Neural crest cell (in vitro differentiated cells): ENCODE data around the gene PLXNA3. TPM values are rescaled to one million over a fixed set of nuclear protein-coding genes. Genes with fewer than 3 reads are reported as not detected.

Experiments
- DNase-seq: peaks from one replicate; pipeline ENCODE4 v3.0.0; 2021; ENCODE audit warnings: low read depth, mixed read lengths, low spot score
- H3K27ac Mint-ChIP-seq: one replicate; pipeline ENCODE4 v1.8.0; 2021; ENCODE audit warnings: mild to moderate bottlenecking, mixed read lengths; ENCODE audit not compliant: unreplicated experiment
- H3K27me3 Mint-ChIP-seq: 2 replicates; pipeline ENCODE4 v1.8.0; 2021; ENCODE audit warnings: low read depth, mild to moderate bottlenecking, mixed read lengths
- H3K36me3 Mint-ChIP-seq: 2 replicates; pipeline ENCODE4 v1.8.0; 2021; ENCODE audit warnings: low read depth, mild to moderate bottlenecking, mixed read lengths
- H3K4me1 Mint-ChIP-seq: 2 replicates; pipeline ENCODE4 v1.8.0; 2021; ENCODE audit warnings: mixed read lengths
- H3K4me3 Mint-ChIP-seq: one replicate; pipeline ENCODE4 v1.8.0; 2021; ENCODE audit warnings: mild to moderate bottlenecking, mixed read lengths
- H3K9me3 Mint-ChIP-seq: 2 replicates; pipeline ENCODE4 v1.8.0; 2021; ENCODE audit warnings: mixed read lengths
- total RNA-seq: library from RNA; stranded (reverse); gene quantifications from 2 replicates; pipeline ENCODE4 v1.2.1, GENCODE V29; 2021
- TF ChIP-seq, protein P1 (sequence below): fragments of 200-600 bp; sonication (generic); conservative IDR thresholded peaks from 2 replicates; pipeline ENCODE4 v1.5.0; 2021; ENCODE audit warnings: antibody characterized with exemption, mild to moderate bottlenecking

Gene PLXNA3
- total RNA-seq, 1 donor from 2014 or later, result 75.1 TPM

- TF ChIP-seq, protein P1, sequence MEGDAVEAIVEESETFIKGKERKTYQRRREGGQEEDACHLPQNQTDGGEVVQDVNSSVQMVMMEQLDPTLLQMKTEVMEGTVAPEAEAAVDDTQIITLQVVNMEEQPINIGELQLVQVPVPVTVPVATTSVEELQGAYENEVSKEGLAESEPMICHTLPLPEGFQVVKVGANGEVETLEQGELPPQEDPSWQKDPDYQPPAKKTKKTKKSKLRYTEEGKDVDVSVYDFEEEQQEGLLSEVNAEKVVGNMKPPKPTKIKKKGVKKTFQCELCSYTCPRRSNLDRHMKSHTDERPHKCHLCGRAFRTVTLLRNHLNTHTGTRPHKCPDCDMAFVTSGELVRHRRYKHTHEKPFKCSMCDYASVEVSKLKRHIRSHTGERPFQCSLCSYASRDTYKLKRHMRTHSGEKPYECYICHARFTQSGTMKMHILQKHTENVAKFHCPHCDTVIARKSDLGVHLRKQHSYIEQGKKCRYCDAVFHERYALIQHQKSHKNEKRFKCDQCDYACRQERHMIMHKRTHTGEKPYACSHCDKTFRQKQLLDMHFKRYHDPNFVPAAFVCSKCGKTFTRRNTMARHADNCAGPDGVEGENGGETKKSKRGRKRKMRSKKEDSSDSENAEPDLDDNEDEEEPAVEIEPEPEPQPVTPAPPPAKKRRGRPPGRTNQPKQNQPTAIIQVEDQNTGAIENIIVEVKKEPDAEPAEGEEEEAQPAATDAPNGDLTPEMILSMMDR, result no peak
- Mint-ChIP-seq H3K9me3 (no peaks in the 10 kb centered on the region), H3K36me3 (no peaks in the 10 kb centered on the region), H3K4me1 (no peaks in the 10 kb centered on the region), H3K27ac (no peak overlapping the region), H3K27me3 (no peaks in the 10 kb centered on the region), H3K4me3 (no peak overlapping the region)
- DNase-seq, result no peak
Measured at GRCh38 chrX:154463611-154464220, 5.6 kb downstream of the PLXNA3 start.

DNA sequence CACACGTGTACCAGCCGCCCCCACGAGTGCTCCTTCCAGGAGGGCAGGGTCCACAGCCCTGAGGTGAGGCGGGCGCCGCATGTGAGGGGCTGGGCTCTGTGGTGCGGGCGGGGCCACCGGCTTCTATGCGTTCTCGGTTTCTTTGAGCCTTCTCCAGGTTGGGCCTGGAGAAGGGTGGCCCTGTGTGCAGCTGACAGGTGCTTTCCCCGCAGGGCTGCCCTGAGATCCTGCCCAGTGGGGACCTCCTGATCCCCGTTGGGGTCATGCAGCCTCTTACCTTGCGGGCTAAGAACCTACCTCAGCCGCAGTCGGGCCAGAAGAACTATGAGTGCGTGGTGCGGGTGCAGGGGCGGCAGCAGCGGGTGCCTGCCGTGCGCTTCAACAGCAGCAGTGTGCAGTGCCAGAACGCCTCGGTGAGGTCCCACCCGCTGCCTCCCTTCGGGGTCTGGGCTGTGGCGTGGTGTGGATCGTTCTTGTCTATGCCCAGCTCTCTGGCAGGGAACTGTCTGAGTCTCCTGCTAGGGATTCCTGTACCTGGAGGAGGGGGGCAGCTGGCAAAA lies 6.8 kb downstream of the PLXNA3 start:
- Mint-ChIP-seq H3K27me3 (no peaks in the 10 kb centered on the region), H3K9me3 (no peaks in the 10 kb centered on the region), H3K36me3 (no peaks in the 10 kb centered on the region)

DNA sequence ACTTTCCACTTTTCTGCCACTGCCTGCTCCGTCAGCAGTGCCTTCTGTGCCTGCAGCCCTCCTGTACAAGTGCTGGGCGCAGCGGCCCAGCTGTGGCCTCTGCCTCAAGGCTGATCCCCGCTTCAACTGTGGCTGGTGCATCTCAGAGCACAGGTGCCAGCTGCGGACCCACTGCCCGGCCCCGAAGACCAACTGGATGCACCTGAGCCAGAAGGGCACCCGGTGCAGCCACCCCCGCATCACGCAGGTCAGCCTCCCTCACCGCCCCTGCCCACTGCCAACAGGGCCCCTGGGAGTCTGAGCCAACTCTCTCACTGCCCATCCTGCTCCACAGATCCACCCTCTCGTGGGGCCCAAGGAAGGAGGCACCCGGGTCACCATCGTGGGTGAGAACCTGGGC lies 7.5 kb downstream of the PLXNA3 start:
- Mint-ChIP-seq H3K27me3 (no peaks in the 10 kb centered on the region), H3K27ac (no peak overlapping the region), H3K4me3 (no peak overlapping the region), H3K9me3 (no peaks in the 10 kb centered on the region), H3K36me3 (no peaks in the 10 kb centered on the region), H3K4me1 (no peaks in the 10 kb centered on the region)
- TF ChIP-seq, protein P1, result no peak
- no peak for DNase-seq

More for the DNA sequence above, 6.8 kb downstream of the PLXNA3 start:
- DNase-seq, result no peak
- Mint-ChIP-seq H3K27ac (no peak overlapping the region), H3K4me3 (no peak overlapping the region), H3K4me1 (no peaks in the 10 kb centered on the region)
- TF ChIP-seq, protein P1, result no peak

DNA sequence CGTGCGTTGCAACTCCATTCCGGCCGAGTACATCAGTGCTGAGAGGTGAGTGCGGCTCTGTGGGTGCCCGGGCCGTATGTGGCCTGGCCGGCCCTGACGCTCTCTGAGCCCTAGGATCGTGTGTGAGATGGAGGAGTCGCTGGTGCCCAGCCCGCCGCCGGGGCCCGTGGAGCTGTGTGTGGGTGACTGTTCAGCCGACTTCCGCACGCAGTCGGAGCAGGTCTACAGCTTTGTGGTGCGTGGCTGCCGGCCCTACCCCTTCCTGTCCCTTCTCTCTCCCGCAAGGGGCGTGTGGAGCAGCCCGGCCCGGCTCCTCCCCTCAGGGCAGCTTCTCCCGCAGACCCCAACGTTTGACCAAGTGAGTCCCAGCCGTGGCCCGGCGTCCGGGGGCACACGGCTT lies 8.0 kb downstream of the PLXNA3 start:
- H3K36me3 Mint-ChIP-seq, result no peaks in the 10 kb centered on the region

GRCh38 chrX:154466907-154467306 lies 8.8 kb downstream of the PLXNA3 start:
- no peak for DNase-seq
- TF ChIP-seq, protein P1, result no peak
- no peaks in the 10 kb centered on the region for H3K4me1 Mint-ChIP-seq
- H3K9me3 Mint-ChIP-seq, result no peaks in the 10 kb centered on the region
- no peaks in the 10 kb centered on the region for H3K36me3 Mint-ChIP-seq
- no peaks in the 10 kb centered on the region for H3K27me3 Mint-ChIP-seq
- no peak overlapping the region for H3K4me3 Mint-ChIP-seq
- no peak overlapping the region for H3K27ac Mint-ChIP-seq

More for the DNA sequence above, 8.0 kb downstream of the PLXNA3 start:
- H3K27me3 Mint-ChIP-seq, result no peaks in the 10 kb centered on the region
- H3K9me3 Mint-ChIP-seq, result no peaks in the 10 kb centered on the region
- no peak overlapping the region for H3K27ac Mint-ChIP-seq
- no peak for DNase-seq
- H3K4me1 Mint-ChIP-seq, result no peaks in the 10 kb centered on the region
- TF ChIP-seq, protein P1, result no peak
- no peak overlapping the region for H3K4me3 Mint-ChIP-seq
